Kidney epithelial cell (primary cell): ENCODE data around the gene ARHGEF19. TPM values are rescaled to one million over a fixed set of nuclear protein-coding genes. Genes with fewer than 3 reads are reported as not detected.
"Not testable (repeated sequence)": the region's sequence is repeated elsewhere in the genome, so short reads cannot be mapped to it uniquely, and the experiment has no call there.

Experiments
- DNase-seq: peaks from one replicate; pipeline ENCODE4 v3.0.0-alpha.2; 2010; ENCODE audit warnings: low read depth
- H3K27me3 ChIP-seq: 2 replicates; pipeline ENCODE4 v1.6.0; 2011; ENCODE audit warnings: low read length; ENCODE audit not compliant: control insufficient read depth, insufficient read depth
- H3K36me3 ChIP-seq: 2 replicates; pipeline ENCODE4 v1.5.1; 2011; ENCODE audit warnings: low read length; ENCODE audit not compliant: control insufficient read depth, insufficient read depth
- H3K4me3 ChIP-seq: 2 replicates; pipeline ENCODE4 v1.5.1; 2011; ENCODE audit warnings: low read depth, mild to moderate bottlenecking, control low read depth, low read length
- CTCF ChIP-seq: IDR thresholded peaks from 2 replicates; pipeline ENCODE4 v1.5.1; 2011; ENCODE audit warnings: mild to moderate bottlenecking, moderate library complexity, low read length, control low read depth, inconsistent platforms; ENCODE audit not compliant: insufficient read depth, poor library complexity, severe bottlenecking
- total RNA-seq: library from RNA; depleted of rRNA; stranded (reverse); fragments of >200 nt; gene quantifications from 2 replicates; pipeline ENCODE4 v1.2.3, GENCODE V29; 2015

The ARHGEF19 gene
- total RNA-seq, 1 donor from 2014 or later: 5.6 TPM

GRCh38 chr1:16165073-16165364 lies 47.4 kb downstream of the ARHGEF19 start:
- DNase-seq: no peak
- TF ChIP-seq CTCF: no peak

GRCh38 chr1:16164213-16165072 lies 48.0 kb downstream of the ARHGEF19 start:
- no peaks in the 10 kb centered on the region for H3K36me3 ChIP-seq

More at GRCh38 chr1:16165073-16165364, 47.4 kb downstream of the ARHGEF19 start:
- no peaks in the 10 kb centered on the region for H3K36me3 ChIP-seq
- H3K27me3 ChIP-seq: no peaks in the 10 kb centered on the region
- no peak overlapping the region for H3K4me3 ChIP-seq

GRCh38 chr1:16163608-16164212 lies 48.7 kb downstream of the ARHGEF19 start:
- not testable (repeated sequence) for H3K27me3 ChIP-seq, H3K4me3 ChIP-seq, H3K36me3 ChIP-seq, DNase-seq

More at GRCh38 chr1:16164213-16165072, 48.0 kb downstream of the ARHGEF19 start:
- no peak for TF ChIP-seq CTCF
- Histone ChIP-seq H3K4me3 (no peak overlapping the region), H3K27me3 (no peaks in the 10 kb centered on the region)
- peak; percentile 95 for DNase-seq

- DNase-seq: no peak
- Histone ChIP-seq H3K27me3 (no peaks in the 10 kb centered on the region), H3K4me3 (no peak overlapping the region), H3K36me3 (no peaks in the 10 kb centered on the region)
- no peak for TF ChIP-seq CTCF
These were observed 50.2 kb downstream of the ARHGEF19 start for GRCh38 chr1:16162163-16162822.

DNA sequence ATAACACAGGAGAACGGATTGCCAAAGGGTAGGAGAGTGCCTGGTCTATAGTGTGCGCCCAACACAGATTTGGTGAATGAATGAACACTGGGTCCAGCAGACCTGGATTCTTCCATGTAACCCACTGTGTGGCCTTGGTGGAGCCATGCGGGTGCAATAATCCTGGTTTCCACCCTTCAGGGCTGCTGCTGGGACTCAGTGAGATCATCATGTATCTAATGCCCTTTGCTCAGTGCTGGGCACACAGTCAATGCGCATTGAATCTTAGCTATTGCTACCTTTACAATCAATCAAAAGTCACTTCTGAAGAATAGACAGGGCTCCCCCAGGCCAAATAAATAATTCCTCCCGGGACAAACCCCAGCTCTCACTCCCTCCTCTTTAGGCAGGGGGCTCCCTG lies 50.7 kb downstream of the ARHGEF19 start:
- DNase-seq: no peak
- H3K36me3 ChIP-seq: no peaks in the 10 kb centered on the region
- TF ChIP-seq CTCF: no peak
- no peak overlapping the region for H3K4me3 ChIP-seq
- no peaks in the 10 kb centered on the region for H3K27me3 ChIP-seq

- H3K4me3 ChIP-seq: no peak overlapping the region
- no peaks in the 10 kb centered on the region for H3K27me3 ChIP-seq
- no peak for DNase-seq
- no peak for TF ChIP-seq CTCF
- no peaks in the 10 kb centered on the region for H3K36me3 ChIP-seq
These were observed 53.2 kb downstream of the ARHGEF19 start for GRCh38 chr1:16158993-16159831.
